HG03066 (cell line): Measurements from ENCODE around the gene CDK5R1.

Experiments used
- ATAC-seq: cut with Tn5 transposase; IDR thresholded peaks from one replicate; pipeline ENCODE4 v1.9.1; 2021; ENCODE audit warnings: low read depth; ENCODE audit not compliant: unreplicated experiment

Gene CDK5R1

DNA sequence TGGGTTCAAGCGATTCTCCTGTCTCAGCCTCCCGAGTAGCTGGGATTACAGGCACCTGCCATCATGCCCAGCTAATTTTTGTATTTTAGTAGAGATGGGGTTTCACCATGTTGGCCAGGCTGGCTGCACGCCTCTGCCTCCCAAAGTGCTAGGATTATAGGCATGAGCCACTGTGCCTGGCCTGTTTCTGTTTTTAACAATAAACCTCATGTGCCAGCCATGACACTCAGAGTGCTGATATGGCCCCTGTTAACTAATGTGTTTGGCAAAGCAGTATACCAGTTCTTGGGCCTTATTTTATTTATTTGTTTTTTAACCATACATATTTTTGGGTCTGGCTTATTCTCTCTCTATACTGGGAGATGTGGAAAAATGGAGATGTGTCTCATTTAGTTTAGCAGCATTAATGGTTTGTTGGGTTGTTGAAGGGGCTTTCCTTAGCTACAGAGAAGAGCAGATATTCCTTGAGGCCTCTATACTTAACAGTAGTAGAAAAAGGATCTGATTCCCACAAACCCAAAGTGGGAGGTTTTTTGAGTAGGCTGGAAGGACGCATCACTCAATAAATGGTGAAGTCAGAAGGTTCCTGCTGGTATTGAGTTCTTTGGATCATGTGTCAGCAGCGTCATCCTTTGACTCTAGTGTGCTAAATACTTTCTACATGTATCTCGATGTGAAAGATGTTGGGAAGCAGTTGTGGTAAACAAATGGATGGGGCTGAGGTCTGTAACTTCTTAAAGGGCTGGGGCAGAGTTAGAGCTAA lies 16.2 kb upstream of the CDK5R1 start:
- ATAC-seq = no peak

DNA sequence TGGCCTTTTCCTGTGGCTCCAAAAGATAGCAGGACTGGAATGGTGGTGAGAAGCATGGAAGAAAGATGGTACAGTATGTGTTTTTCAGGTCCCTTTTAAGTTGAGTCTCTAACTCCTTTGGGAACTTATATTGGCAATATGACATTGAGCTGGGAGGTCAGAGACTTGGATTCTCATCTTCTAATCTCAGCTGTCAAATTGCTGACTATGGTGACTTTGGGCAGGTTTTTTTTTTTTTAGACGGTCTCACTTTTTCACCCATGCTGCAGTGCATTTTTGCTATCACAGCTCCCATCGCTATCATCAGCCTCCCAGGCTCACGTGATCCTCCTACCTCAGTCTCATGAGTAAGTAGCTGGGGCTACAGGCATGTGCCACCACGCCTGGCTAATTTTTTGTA lies 15.1 kb upstream of the CDK5R1 start:
- no peak for ATAC-seq

DNA sequence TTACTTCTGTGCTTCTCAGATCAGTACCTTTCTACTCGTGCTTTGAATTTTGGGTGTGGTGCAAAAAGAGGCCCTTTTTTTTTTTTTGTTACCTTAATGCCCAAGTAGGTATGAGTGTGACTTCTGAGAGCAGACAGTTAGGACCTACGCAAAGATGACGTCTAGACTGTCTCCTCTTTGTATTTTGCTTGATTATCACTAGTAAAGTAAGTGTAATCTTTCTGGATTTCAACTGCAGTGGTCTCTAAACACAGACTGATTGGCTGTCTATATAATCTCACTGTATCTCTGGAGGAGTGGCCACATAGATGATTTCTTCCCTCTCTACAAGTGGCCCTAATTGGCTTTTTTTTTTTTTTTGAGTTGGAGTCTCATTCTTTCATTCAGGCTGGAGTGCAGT lies 11.5 kb upstream of the CDK5R1 start:
- ATAC-seq = no peak

DNA sequence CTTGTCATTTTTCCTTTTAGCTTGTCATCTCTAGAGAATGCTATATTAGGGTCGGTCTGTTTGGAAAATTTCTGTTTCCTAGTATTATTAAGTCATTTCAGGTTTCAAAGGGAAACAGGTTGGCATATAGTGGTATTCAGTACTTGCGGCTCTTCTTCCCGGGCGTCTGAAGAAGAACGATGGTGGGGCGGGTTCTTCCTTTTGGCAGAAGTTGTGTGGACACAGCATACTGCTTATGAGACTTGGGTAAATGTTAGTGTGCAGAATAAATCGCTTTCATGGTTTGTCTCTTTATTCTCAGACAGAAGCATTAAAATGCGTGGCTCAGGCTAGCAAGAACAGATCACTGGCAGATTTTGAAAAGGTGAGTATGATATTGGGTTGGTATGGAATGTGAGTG lies 9.6 kb upstream of the CDK5R1 start:
- no peak for ATAC-seq

DNA sequence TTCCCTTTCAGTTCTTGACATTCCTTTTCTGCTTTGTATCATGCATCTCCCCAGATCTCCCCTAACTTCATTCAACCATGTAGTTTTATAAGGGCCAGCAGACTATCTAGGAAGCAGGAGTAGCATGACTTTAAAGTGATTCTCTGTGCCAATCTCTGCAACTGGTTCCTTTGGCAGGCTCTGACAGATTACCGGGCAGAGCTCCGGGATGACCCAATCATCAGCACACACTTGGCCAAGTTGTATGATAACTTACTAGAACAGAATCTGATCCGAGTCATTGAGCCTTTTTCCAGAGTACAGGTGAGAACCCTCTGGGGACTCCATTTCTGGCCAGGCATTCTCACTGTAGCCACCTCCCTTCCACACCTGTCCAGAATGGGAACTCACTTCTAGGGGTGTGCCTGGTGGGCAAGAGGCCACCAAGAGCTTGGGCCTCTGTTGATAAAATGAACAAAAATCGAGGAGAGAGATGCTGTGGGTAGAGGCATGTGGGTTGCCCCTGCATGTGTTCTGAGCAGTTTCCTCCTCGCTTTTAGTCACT lies 7.6 kb upstream of the CDK5R1 start:
- ATAC-seq = no peak

DNA sequence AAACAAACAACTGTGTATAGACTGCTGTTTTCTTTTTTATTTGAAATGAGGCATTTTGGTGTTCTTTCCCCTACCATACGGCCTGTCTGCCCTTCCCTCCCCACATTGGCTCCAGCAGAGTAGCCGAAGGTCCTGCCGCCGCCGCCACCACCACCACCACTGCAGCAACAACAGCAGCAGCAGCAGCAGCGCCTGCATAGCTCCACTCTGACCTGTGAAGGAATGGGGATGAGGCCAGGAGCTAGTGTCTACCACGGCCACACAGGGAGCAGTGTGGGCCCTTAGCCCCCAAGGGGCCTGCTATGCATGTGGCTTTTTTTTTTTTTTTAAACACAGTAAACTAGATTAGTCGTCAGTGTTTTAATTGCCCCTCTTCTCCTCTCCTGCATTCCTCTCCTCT lies 5.6 kb upstream of the CDK5R1 start:
- ATAC-seq = no peak

DNA sequence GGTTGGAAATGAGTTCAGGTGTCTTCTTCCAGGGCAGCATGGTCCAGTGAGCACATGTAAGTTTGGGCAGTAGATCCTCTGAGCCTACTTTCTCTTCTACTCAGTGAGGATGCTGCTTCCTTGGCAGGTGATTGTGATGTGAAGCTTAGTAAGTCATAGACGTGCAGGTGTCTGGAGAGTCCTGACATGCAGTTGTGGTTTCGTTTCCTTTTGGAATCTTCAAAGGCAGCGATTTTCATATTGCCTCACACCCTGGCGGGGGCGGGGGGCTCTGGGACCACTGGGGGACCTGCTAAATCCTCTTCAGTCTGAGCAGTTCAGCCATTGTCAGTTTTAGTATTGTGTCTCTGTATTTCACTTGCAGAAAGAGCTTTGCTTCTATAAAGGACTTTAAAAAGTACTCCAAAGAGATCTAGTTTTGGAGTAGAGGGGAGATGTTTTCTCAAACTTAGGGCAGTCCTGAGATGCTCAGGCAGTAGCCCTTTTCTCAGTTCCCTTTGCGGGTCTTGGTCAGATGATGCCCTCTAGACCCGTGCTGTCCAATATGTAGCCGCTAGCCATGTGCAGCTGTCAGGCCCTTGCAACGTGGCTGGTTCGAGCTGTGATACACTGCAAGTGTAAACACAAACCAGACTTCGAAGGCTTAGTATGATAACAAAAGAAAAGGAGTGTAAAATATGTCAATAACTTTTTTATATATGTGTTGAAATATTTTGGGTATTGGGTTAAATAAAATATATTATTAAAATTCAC lies 4.0 kb upstream of the CDK5R1 start:
- ATAC-seq = no peak

DNA sequence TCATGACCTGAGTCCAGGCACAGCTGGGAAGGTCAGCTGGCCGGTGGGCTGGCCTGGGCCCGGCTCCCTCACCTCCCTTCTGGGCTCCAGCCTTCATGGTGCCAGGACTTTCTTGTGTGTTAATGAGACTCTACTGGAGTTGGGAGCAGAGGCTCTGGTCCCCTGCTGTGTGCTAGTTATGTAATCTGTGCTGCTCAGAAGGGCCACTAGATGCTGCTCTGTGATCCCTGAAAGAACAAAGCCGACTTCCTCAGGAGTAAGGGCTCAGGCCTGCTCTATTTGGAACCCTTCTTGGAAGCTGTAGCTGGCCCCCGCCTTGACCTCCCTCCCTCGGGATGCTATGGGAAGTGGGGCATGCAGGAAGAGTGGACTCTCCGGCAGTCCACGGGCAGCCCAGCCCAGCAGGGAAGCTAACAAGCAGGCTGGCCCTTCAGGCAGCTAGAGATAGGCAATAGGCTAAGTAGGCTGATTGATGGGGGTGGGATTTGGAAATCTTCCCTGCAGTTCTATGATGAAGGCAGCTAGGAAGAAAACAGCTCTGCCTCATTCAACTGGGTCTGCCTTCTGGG lies 3.3 kb upstream of the CDK5R1 start:
- ATAC-seq = no peak

DNA sequence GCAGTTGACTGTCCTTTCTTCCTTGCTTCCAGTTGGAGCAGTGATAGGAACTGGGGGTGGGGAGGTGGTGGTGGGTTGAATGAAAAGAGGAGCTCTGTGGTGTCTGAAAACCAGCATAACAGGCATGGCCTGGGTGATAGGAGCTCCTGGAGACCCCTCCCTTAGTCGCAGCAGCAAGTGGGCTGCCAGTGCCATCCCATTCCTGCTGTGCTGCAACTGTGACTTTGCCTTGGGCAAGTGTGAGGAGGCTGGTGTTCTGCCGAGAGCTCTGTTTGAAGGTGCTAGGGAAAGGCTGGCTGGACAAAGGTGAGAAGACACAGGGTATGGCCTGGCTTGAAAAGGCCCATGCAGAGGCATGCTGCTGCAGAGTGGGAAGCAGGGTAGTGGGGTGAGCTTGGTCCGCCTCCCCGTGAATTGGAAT lies 2.7 kb upstream of the CDK5R1 start:
- ATAC-seq = no peak

DNA sequence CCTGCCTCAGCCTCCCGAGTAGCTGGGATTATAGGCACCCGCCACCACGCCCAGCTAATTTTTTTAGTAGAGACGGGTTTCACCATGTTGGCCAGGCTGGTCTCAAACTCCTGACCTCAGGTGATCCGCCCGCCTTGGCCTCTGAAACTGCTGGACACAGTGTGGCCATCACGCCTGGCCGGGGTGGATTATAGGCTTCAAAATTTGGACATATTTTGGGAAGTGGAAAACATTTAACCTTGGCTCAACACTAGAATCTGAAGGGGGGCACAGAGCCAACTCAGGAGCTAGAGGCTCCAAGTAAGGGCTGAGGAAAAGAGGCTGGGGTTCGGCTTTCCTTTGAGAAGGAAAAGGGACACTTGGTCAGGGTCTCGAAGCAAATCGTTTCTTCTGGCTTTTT lies 2.2 kb upstream of the CDK5R1 start:
- ATAC-seq = no peak

DNA sequence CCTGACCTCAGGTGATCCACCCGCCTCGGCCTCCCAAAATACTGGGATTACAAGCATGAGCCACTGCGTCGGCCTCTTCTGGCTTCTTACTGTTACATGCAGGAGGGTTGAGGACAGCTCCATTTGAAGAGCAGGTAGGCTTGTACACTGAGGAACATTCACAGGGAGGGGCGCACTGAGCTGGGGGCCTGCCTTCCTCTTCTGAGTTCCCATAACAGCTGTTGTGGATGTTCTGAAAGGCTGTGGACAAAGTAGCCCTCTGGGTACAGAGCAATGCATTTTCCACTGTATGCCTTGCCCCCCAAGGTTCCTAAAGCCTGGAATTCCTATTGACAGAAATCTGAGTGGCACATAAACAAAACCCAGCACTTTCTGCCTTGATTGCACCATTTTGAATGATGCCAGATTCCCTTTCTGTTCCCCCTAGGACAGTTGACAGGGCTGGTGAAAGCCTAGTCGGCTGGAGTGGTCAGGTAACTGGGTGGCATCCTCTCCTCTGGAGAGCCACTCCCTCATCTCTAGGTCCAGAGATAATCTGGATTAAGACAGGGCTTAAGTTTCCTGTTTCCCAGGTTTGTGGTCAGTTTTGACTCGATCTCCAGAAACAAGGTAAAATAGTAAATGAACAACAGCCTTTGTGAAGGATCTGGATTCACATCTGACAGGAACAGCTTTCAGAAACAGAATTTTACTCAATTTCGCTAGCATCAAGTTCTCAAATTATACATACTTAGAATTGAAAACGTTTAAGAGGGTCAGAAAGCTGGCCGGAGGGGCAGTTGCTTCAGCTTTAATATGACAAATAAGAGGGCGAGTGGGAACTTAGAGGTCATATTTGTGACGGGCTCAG lies 1.3 kb upstream of the CDK5R1 start:
- ATAC-seq = no peak

DNA sequence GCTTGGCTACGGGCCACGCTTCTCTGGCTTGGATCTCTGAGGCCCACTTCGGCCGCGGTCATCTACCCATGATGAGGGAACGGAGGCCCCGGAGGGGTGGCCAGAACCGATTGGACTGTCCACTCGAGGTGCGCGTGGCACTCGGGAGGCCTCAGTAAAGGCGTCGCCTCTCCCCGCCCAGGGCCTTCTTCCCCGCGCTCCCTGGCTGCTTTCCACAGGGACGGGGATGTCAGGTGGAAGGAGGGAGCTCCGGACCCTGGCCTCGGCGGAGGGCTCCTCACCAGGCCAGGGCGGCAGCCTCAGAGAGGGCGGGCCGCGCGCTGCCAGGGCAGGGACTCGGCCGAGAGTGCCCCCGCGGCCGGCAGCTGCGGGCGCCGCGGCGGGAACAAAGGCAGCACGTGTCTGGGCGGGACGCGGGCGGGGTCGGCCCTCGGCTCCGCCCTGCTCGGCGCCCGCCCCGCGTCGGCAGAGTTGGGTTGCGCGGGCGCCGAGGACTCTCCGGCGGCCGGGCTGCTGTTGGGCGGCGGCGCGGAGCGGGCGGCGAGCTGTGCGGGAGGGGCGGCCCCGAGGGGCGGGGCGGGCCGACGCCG lies 587 bp upstream of the CDK5R1 start:
- peak; percentile 43 for ATAC-seq

DNA sequence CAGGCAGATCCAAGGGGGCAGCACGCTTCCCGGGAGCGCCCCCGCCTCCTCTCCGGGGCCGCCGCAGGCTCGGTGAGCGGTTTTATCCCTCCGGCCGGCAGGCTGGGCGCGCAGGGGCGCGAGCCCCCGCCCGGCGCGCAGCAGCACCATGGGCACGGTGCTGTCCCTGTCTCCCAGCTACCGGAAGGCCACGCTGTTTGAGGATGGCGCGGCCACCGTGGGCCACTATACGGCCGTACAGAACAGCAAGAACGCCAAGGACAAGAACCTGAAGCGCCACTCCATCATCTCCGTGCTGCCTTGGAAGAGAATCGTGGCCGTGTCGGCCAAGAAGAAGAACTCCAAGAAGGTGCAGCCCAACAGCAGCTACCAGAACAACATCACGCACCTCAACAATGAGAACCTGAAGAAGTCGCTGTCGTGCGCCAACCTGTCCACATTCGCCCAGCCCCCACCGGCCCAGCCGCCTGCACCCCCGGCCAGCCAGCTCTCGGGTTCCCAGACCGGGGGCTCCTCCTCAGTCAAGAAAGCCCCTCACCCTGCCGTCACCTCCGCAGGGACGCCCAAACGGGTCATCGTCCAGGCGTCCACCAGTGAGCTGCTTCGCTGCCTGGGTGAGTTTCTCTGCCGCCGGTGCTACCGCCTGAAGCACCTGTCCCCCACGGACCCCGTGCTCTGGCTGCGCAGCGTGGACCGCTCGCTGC lies 832 bp downstream of the CDK5R1 start:
- no peak for ATAC-seq

DNA sequence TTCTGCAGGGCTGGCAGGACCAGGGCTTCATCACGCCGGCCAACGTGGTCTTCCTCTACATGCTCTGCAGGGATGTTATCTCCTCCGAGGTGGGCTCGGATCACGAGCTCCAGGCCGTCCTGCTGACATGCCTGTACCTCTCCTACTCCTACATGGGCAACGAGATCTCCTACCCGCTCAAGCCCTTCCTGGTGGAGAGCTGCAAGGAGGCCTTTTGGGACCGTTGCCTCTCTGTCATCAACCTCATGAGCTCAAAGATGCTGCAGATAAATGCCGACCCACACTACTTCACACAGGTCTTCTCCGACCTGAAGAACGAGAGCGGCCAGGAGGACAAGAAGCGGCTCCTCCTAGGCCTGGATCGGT lies 1.4 kb downstream of the CDK5R1 start:
- ATAC-seq = no peak

DNA sequence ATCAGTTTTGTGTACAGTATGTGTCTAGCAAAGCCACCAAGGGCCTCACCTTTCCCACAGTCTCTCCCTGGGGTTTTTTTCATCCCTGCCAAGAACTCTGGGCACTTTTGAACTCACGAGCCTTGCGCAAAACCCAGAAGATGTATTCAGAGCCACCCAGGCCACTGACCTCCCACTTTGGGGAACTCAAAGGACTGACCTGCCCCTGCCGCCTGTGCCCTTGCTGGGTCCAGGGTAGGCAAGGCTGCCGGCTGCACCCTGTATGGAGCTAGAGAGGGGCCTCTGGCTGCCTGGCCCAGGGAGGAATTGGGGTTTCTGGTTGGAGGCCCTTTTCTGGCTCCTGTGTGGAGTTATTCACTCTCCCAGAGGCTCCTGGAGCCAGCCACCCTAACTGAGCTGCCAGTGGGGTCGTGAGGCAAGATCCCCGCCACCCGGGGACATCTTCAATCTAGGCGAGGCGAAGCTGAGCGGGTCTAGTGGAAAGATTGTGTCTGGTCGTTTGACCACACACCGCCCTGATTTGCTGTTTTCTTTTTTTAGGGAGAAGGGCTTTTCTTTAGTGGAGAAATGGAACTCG lies 1.9 kb downstream of the CDK5R1 start:
- ATAC-seq = no peak

DNA sequence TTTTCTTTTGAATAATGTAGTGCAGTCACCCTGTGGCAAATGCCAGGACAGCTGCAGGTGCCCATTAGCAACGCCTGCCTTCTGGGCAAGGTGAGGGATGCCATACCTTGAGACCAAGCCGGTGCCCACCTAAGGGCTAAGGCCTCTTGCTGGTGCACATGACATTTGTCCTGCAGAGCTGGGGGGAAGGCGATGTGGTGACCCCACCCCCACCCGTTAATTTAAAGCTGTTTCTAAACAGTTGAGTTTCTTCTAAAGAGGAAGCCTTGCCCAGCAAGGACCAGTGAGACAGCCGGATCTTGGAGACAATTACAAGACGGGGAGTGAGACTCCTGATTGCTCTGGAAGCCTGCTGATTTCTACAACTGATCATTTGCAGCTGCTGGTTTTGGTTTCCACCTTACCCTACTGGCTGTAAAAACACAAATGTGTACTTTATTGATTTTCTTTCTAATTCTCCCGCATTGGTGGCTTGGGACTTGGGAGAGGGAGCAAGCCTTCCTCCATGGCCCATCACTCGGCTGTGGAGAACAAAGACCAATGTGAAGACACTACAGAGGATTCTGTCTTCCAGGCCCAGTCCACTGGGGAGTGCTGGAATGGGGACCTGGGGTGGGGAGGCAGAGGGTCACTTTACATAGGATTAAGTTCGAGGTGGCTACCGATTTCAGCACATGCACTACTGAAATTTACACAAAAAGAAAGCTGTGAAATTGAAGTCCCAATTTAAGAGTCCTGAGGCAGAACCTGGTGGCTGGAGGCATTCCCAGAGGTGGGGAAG lies 2.7 kb downstream of the CDK5R1 start:
- no peak for ATAC-seq

DNA sequence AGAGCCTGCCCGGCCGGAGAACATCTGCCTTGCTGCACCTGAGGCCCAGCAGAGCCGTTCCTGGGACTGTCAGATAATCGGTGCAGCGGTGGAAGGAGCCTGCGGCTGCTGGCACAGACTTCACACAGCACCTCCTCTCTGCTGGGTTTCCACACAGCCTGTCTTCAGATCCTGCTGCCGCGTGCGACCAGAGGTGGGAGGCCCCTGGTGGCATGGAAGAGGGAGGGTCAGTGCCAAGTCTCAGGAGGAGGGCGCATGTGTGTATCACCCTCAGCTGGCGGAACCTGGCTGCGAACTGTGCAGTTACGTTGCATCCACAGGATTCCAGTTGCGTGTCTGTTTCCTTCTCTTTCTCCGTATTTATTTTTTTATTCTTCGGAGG lies 3.3 kb downstream of the CDK5R1 start:
- ATAC-seq = no peak

DNA sequence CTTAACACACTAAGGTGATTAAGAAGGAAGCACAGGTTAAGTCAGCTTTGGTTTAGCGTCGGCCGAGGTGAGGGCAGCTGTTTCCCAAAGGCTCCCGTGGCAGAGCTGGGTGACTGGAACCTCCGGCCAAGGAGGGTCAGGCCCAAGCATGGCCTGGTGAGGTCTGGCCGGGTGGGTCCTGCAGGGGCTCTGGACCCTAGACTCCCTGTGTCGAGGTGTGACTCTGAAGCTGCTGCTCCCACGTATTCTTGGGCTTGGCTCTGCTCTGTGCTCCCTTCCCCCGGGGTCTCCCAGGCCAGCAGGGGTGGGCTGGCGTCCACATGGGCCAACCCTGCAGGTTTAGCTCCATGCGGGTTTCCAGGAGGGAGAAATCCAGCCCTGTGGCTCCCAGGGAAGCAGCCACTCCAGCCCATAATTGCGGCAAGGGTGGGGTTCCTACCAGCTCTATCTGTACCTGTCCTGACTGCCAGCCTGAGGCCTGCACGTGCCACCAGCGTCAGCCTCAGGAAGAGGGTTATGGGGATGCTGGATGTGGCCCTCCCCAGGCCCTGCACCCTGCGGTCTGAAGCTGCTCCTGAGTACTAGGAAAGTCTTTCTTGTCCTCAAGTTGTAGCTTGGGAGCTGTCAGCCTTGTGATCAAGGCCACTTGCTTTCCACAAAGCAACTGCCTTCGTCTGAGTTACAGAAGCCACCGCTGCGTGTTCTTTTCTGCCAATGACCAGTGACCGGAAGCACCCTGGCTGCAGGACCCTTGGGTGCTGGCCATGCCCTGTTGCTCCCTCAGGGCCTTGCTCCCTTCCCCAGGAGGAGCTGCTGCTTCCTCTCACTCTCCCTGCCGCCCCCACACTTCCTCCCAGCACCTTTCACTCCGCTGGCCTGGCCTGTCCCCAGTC lies 4.8 kb downstream of the CDK5R1 start:
- no peak for ATAC-seq
